WTC11 (cell line): Measurements from ENCODE around the gene FER. TPM values are rescaled to one million over a fixed set of nuclear protein-coding genes. Genes with fewer than 3 reads are reported as not detected.
A peak's percentile ranks its signal among the peaks of the same experiment; 100 is the strongest.
"Not testable (repeated sequence)": the region's sequence is repeated elsewhere in the genome, so short reads cannot be mapped to it uniquely, and the experiment has no call there.

ENCODE experiments used
- ATAC-seq: fragments of 200-7000 bp; cut with Tn5 transposase; 2 replicates; pipeline ENCODE4 v1.10.0; 2021; ENCODE audit warnings: mild to moderate bottlenecking, moderate library complexity
- Bru-seq: library from RNA; stranded (reverse); fragments of 400-500 nt; gene quantifications from one replicate; lab custom pipeline; 2021; lab: Mats Ljungman, UMichigan
- CTCF ChIA-PET: fragments of 300-600 bp; sonication (Branson Sonifier 250); formaldehyde crosslinking; loops from one replicate; lab custom pipeline; 2021; ENCODE audit warnings: antibody characterized with exemption; lab: Charles Lee
- POLR2A ChIA-PET: fragments of 350-600 bp; sonication (Branson Sonifier 250); formaldehyde crosslinking; loops from one replicate; lab custom pipeline; 2021; ENCODE audit warnings: antibody characterized with exemption; lab: Charles Lee
- DNase-seq: peaks from one replicate; pipeline ENCODE4 v3.0.0; 2021; ENCODE audit warnings: low spot score
- H3K27ac Mint-ChIP-seq: 2 replicates; pipeline ENCODE4 v1.8.0; 2021; ENCODE audit warnings: mixed read lengths
- H3K27me3 Mint-ChIP-seq: 2 replicates; pipeline ENCODE4 v1.8.0; 2021; ENCODE audit warnings: low read depth, mild to moderate bottlenecking, moderate library complexity, mixed read lengths
- H3K36me3 Mint-ChIP-seq: 2 replicates; pipeline ENCODE4 v1.8.0; 2021; ENCODE audit warnings: mixed read lengths
- H3K4me1 Mint-ChIP-seq: 2 replicates; pipeline ENCODE4 v1.8.0; 2022; ENCODE audit warnings: mixed read lengths
- H3K4me3 Mint-ChIP-seq: 2 replicates; pipeline ENCODE4 v1.8.0; 2021; ENCODE audit warnings: mild to moderate bottlenecking, moderate library complexity, mixed read lengths
- H3K9me3 Mint-ChIP-seq: 2 replicates; pipeline ENCODE4 v1.8.0; 2021; ENCODE audit warnings: mixed read lengths
- ATF1 ChIP-seq: sonication (generic); formaldehyde crosslinking; IDR thresholded peaks from 2 replicates; pipeline ENCODE4 v1.8.1; 2023; ENCODE audit warnings: mild to moderate bottlenecking, moderate library complexity, missing genetic modification reagents
- ESRRA ChIP-seq: sonication (generic); formaldehyde crosslinking; IDR thresholded peaks from 2 replicates; pipeline ENCODE4 v1.8.1; 2022; ENCODE audit warnings: mild to moderate bottlenecking, missing genetic modification reagents, borderline replicate concordance
- ETV6 ChIP-seq: sonication (generic); formaldehyde crosslinking; IDR thresholded peaks from 2 replicates; pipeline ENCODE4 v1.8.1; 2022; ENCODE audit warnings: mild to moderate bottlenecking, missing genetic modification reagents
- FOXJ3 ChIP-seq: sonication (generic); formaldehyde crosslinking; IDR thresholded peaks from 2 replicates; pipeline ENCODE4 v1.9.0; 2021; ENCODE audit warnings: missing genetic modification reagents, mild to moderate bottlenecking, borderline replicate concordance
- FOXK1 ChIP-seq: sonication (generic); formaldehyde crosslinking; IDR thresholded peaks from 2 replicates; pipeline ENCODE4 v1.8.0; 2022; ENCODE audit warnings: mild to moderate bottlenecking, moderate library complexity, missing genetic modification reagents
- GTF2I ChIP-seq: fragments of 250-450 bp; sonication (Bioruptor Pico); conservative IDR thresholded peaks from 2 replicates; pipeline ENCODE4 v1.4.0; 2021; ENCODE audit warnings: mild to moderate bottlenecking
- IRF2 ChIP-seq: sonication (generic); formaldehyde crosslinking; IDR thresholded peaks from 2 replicates; pipeline ENCODE4 v1.8.0; 2022; ENCODE audit warnings: low read depth, missing genetic modification reagents, borderline replicate concordance
- KAT7 ChIP-seq: sonication (generic); formaldehyde crosslinking; IDR thresholded peaks from 2 replicates; pipeline ENCODE4 v1.8.1; 2023; ENCODE audit warnings: missing genetic modification reagents, mild to moderate bottlenecking, borderline replicate concordance
- MAX ChIP-seq: sonication (generic); formaldehyde crosslinking; IDR thresholded peaks from 2 replicates; pipeline ENCODE4 v1.8.0; 2022; ENCODE audit warnings: mild to moderate bottlenecking, missing genetic modification reagents
- NFATC4 ChIP-seq: fragments of 250-450 bp; sonication (Bioruptor Pico); IDR thresholded peaks from 2 replicates; pipeline ENCODE4 v1.9.0; 2021; ENCODE audit warnings: mild to moderate bottlenecking
- PREB ChIP-seq: sonication (generic); formaldehyde crosslinking; IDR thresholded peaks from 2 replicates; pipeline ENCODE4 v1.8.1; 2022; ENCODE audit warnings: mild to moderate bottlenecking, missing genetic modification reagents, moderate library complexity, borderline replicate concordance
- RELA ChIP-seq: sonication (generic); formaldehyde crosslinking; IDR thresholded peaks from 2 replicates; pipeline ENCODE4 v1.8.1; 2022; ENCODE audit warnings: missing genetic modification reagents, mild to moderate bottlenecking, borderline replicate concordance
- SP1 ChIP-seq: sonication (generic); formaldehyde crosslinking; conservative IDR thresholded peaks from 2 replicates; pipeline ENCODE4 v1.8.1; 2022; ENCODE audit warnings: missing genetic modification reagents
- TP53 ChIP-seq: sonication (generic); formaldehyde crosslinking; IDR thresholded peaks from 2 replicates; pipeline ENCODE4 v1.8.1; 2023; ENCODE audit warnings: mild to moderate bottlenecking, missing genetic modification reagents
- USF1 ChIP-seq: sonication (generic); formaldehyde crosslinking; IDR thresholded peaks from 2 replicates; pipeline ENCODE4 v1.8.0; 2022; ENCODE audit warnings: mild to moderate bottlenecking, missing genetic modification reagents
- USF2 ChIP-seq: sonication (generic); formaldehyde crosslinking; IDR thresholded peaks from 2 replicates; pipeline ENCODE4 v1.8.1; 2023; ENCODE audit warnings: mild to moderate bottlenecking, missing genetic modification reagents, moderate library complexity
- ZBTB43 ChIP-seq: sonication (generic); formaldehyde crosslinking; IDR thresholded peaks from 2 replicates; pipeline ENCODE4 v1.8.1; 2023; ENCODE audit warnings: mild to moderate bottlenecking, missing genetic modification reagents
- ZNF121 ChIP-seq: sonication (generic); formaldehyde crosslinking; IDR thresholded peaks from 2 replicates; pipeline ENCODE4 v1.8.0; 2023; ENCODE audit warnings: missing genetic modification reagents
- ZNF263 ChIP-seq: sonication (generic); formaldehyde crosslinking; IDR thresholded peaks from 2 replicates; pipeline ENCODE4 v1.8.1; 2022; ENCODE audit warnings: low read depth, mild to moderate bottlenecking, moderate library complexity, missing genetic modification reagents
- ZNF423 ChIP-seq: fragments of 250-450 bp; sonication (Bioruptor Pico); IDR thresholded peaks from 2 replicates; pipeline ENCODE4 v2.1.2; 2022; ENCODE audit warnings: mild to moderate bottlenecking, moderate library complexity
- ZNF512 ChIP-seq: sonication (generic); formaldehyde crosslinking; IDR thresholded peaks from 2 replicates; pipeline ENCODE4 v1.8.1; 2022; ENCODE audit warnings: missing genetic modification reagents, borderline replicate concordance
- ZSCAN18 ChIP-seq: fragments of 250-450 bp; sonication (Bioruptor Pico); IDR thresholded peaks from 2 replicates; pipeline ENCODE4 v2.1.2; 2022; ENCODE audit warnings: mild to moderate bottlenecking, moderate library complexity
- long read RNA-seq, 3 experiments: library from RNA in 1 of 3; library from capped mRNA in 1 of 3; library from polyadenylated mRNA in 1 of 3; unstranded in 2 of 3; stranded (forward) in 1 of 3; transcript quantifications; one replicate each; pipeline ENCODE4 v2.0.0, GENCODE V29; 2021
- total RNA-seq: library from RNA; stranded (reverse); gene quantifications from 3 replicates; pipeline ENCODE4 v1.2.3, GENCODE V29; 2021

Gene FER
- 13.6 to 16.2 TPM (median 13.8 TPM) in 3 replicates for total RNA-seq
- Bru-seq, nascent RNA = percentile 67 among the genes with signal in this experiment
- long read RNA-seq, experiment 1, partial matches to known transcripts = 6 of 23 reads
- long read RNA-seq, experiment 1, other reads (novel, unspliced or antisense) = 17 of 23 reads
- long read RNA-seq, experiment 2, partial matches to known transcripts = 3 of 10 reads
- long read RNA-seq, experiment 2, other reads (novel, unspliced or antisense) = 6 of 10 reads
- long read RNA-seq, experiment 3, partial matches to known transcripts = 2 of 2 reads
- long read RNA-seq, experiment 3, other reads (novel, unspliced or antisense) = 0 of 2 reads

GRCh38 chr5:108747774-108748400 lies at the start of gene FER:
TSS of gene FER (plus strand) at chr5:108747897. CDS start at chr5:108798183, 50,286 bp downstream.
- H3K4me1 Mint-ChIP-seq = peaks cover 33% of the 10 kb centered on the region
- ChIA-PET CTCF (interaction anchor here (0.5 to 1.0 kb wide), 4 partner anchors 10 to 61 kb away, joined by 3 to 4 read pairs (median 3); no protein-coding TSS in a partner anchor), POLR2A (interaction anchor here (0.5 to 2.9 kb wide), 12 partner anchors 15 to 942 kb away, joined by 3 to 54 read pairs (median 4); partner anchors contain the start of genes FBXL17, MAN2A1 and PJA2)
- DNase-seq (no peak), ATAC-seq (no peak)
- H3K27me3 Mint-ChIP-seq = no peaks in the 10 kb centered on the region
- H3K36me3 Mint-ChIP-seq = peaks cover under 1% of the 10 kb centered on the region; the same call in 1 of the 2 replicates
- peak within 1 kb of the TSS; percentile 87 for H3K4me3 Mint-ChIP-seq
- H3K27ac Mint-ChIP-seq = peak within 1 kb of the TSS; percentile 94
- H3K9me3 Mint-ChIP-seq = no peaks in the 10 kb centered on the region
- no peak for TF ChIP-seq ESRRA (CRISPR knock-in tag)
- TF ChIP-seq USF1 = no peak
- TF ChIP-seq IRF2 (CRISPR knock-in tag) = no peak
- TF ChIP-seq ETV6 (CRISPR knock-in tag) = no peak
- no peak for TF ChIP-seq PREB
- no peak for TF ChIP-seq KAT7 (CRISPR knock-in tag)

- POLR2A ChIA-PET, H3K27ac Mint-ChIP-seq, DNase-seq, ATAC-seq, H3K4me3 Mint-ChIP-seq, H3K36me3 Mint-ChIP-seq, CTCF ChIA-PET, H3K27me3 Mint-ChIP-seq, H3K9me3 Mint-ChIP-seq: not testable (repeated sequence)
- H3K4me1 Mint-ChIP-seq = peaks cover 22% of the 10 kb centered on the region
Observed at GRCh38 chr5:108700388-108700787, 47.3 kb upstream of the FER start.

- DNase-seq (no peak), ATAC-seq (no peak)
- Mint-ChIP-seq H3K27me3 (no peaks in the 10 kb centered on the region), H3K4me1 (peaks cover 22% of the 10 kb centered on the region), H3K9me3 (peaks cover 4% of the 10 kb centered on the region; the same call in 1 of the 2 replicates), H3K27ac (no peak overlapping the region), H3K4me3 (no peak overlapping the region), H3K36me3 (no peaks in the 10 kb centered on the region)
- ChIA-PET POLR2A (no interaction called here), CTCF (no interaction called here)
- TF ChIP-seq FOXK1 (CRISPR knock-in tag) (no peak), GTF2I (CRISPR knock-in tag) (no peak), KAT7 (CRISPR knock-in tag) (no peak), NFATC4 (CRISPR knock-in tag) (no peak), IRF2 (CRISPR knock-in tag) (no peak), ZNF423 (no peak), ZSCAN18 (CRISPR knock-in tag) (no peak), ZBTB43 (no peak), ZNF121 (CRISPR knock-in tag) (no peak), USF2 (CRISPR knock-in tag) (no peak), FOXJ3 (CRISPR knock-in tag) (no peak), ZNF512 (no peak), ATF1 (CRISPR knock-in tag) (no peak), TP53 (no peak), USF1 (no peak), RELA (CRISPR knock-in tag) (no peak), SP1 (CRISPR knock-in tag) (no peak), ZNF263 (CRISPR knock-in tag) (no peak), MAX (CRISPR knock-in tag) (no peak)
Observed at GRCh38 chr5:108700930-108701329, 46.8 kb upstream of the FER start.
